GM21447 (cell line): Measurements from ENCODE around the gene PRKCG.

ENCODE experiments used
- ATAC-seq: cut with Tn5 transposase; IDR thresholded peaks from one replicate; pipeline ENCODE4 v1.9.1; 2021; ENCODE audit not compliant: unreplicated experiment

The PRKCG gene

DNA sequence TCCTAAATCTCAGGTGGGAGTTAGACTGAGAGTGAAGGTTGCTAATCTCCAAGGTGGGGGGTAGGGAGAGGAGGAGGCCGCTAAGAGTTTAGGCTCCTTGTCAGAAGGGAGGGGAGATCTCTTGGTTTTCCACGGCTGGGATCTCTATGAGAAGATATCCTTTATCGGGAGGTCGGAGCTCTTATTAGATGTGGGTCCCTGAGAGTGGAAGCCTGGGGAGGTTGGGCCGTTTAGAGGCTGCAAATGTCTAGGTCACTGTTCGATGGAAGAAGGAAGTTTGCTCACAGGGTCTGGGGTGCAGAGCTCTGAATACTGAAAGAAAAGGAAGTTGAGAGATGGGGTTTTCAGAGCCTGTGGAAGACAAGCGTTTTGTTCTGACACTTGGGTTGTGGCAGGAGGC lies 10.5 kb upstream of the PRKCG start:
- ATAC-seq, result no peak

DNA sequence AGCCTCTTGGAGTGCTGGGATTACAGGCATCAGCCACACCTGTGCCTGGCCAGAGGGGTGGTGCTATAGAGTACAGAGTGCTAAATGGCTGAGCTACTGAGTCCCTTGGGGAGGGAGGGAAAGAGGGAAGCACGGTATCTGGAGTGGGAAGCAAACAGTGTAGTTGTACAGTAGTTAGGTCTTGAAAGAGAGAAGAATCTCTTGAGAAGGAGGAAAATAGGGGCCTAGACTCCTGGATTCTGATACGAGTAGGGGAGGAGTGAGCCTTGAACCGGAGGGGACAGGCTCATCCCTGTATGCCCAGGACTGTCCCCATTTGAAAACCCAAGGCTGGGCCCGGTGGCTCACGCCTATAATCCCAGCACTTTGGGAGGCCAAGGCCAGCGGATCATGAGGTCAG lies 9.2 kb upstream of the PRKCG start:
- no peak for ATAC-seq

DNA sequence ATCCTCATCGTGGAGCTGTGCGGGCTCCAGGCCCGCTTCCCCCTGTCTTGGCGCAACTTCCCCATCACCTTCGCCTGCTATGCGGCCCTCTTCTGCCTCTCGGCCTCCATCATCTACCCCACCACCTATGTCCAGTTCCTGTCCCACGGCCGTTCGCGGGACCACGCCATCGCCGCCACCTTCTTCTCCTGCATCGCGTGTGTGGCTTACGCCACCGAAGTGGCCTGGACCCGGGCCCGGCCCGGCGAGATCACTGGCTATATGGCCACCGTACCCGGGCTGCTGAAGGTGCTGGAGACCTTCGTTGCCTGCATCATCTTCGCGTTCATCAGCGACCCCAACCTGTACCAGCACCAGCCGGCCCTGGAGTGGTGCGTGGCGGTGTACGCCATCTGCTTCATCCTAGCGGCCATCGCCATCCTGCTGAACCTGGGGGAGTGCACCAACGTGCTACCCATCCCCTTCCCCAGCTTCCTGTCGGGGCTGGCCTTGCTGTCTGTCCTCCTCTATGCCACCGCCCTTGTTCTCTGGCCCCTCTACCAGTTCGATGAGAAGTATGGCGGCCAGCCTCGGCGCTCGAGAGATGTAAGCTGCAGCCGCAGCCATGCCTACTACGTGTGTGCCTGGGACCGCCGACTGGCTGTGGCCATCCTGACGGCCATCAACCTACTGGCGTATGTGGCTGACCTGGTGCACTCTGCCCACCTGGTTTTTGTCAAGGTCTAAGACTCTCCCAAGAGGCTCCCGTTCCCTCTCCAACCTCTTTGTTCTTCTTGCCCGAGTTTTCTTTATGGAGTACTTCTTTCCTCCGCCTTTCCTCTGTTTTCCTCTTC lies 8.0 kb upstream of the PRKCG start:
- ATAC-seq, result no peak

DNA sequence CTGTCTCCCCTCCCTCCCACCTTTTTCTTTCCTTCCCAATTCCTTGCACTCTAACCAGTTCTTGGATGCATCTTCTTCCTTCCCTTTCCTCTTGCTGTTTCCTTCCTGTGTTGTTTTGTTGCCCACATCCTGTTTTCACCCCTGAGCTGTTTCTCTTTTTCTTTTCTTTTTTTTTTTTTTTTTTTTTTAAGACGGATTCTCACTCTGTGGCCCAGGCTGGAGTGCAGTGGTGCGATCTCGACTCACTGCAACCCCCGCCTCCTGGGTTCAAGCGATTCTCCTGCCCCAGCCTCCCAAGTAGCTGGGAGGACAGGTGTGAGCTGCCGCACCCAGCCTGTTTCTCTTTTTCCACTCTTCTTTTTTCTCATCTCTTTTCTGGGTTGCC lies 7.4 kb upstream of the PRKCG start:
- ATAC-seq, result no peak

- no peak for ATAC-seq
Observed at GRCh38 chr19:53875602-53876325, 6.2 kb upstream of the PRKCG start.

DNA sequence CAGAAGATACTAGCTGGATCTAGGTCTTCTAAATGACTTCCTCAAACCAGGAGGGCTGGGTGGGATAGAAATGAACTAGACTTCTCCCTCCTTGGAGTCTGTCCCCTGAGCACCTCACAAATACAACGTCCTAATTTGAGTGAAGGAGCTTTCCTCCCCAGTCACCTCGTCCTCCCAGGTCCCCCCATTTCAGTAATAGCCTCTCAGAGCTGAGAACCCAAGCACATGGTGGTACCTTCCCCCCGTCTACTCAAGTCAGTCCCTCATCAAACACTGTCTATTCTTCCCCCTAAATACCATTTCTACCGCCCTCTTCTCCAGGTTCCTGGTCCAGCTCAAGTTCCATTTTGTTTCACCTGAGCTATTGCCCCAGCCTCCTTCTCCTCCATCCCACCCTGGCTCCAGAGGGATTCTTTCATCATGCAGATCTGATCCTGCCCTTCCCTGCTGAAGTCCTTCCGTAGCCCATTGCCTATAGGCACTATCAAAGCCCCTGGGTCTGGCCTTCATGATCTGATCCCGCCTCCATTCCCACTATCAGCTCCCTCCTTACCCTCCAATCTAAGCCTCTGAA lies 5.3 kb upstream of the PRKCG start:
- no peak for ATAC-seq

GRCh38 chr19:53877361-53877766 lies 4.6 kb upstream of the PRKCG start:
- no peak for ATAC-seq

DNA sequence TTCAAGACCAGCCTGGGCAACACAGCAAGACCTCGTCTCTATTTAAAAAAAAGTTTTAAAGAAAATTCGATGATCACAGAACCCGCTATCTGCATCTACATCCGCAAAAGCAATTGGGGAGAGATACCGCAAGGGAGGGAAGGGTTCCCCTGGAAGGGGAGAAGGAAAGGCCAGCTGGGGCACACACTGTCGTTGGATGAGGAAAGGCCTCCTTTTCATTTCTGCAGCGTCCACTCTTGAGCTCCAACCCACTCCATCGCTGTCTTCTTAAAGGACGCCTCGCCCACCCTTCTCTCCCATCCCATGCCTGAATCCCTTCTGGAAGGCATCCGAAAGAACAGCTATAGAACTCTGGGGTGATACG lies 3.2 kb upstream of the PRKCG start:
- no peak for ATAC-seq

DNA sequence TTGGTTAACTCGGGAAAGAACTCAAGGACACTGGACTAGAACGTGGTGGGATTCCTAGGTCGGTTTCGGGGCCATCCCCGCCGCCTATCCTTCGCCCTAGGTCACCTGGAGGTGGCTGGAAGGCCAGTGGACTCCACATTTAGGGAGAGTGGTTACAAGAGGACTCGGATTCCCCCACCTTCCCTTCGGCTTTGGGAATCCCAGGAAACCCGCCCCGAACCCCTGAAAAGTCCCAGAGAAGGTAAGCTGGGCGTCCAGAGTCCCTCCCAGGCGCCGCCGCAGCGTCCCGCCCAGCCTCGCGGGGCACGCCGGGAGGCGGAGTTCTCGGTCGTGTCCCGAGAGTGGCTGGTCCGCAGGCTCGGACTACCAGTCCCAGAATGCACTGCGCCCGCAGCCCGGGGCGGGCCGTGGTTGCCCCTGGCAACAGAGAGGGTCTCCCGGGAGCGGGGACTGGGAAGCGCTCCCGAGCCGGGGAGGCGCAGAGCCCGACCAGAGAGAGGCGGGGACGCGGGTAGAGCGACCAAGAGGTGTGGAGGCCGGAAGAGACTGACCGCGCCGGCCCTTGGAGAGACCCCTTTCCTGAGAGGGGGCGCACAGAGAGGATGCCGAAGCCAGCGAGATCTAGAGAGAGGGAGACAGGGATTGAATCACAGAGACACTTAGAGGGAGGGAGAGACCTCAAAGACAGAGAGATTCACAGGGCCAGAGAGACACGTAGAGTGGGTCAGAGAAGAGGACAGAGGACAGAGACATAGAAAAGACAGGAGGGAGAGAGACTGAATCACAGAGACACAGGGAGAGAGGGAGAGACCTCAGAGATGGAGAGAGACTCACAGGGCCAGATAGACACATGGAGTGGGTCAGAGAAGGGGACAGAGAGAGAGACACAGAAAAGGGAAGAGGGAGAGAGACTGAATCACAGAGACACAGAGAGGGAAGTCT lies 2.6 kb upstream of the PRKCG start:
- ATAC-seq, result peak; percentile 56

GRCh38 chr19:53880711-53881481 lies 1.1 kb upstream of the PRKCG start:
- ATAC-seq, result no peak

DNA sequence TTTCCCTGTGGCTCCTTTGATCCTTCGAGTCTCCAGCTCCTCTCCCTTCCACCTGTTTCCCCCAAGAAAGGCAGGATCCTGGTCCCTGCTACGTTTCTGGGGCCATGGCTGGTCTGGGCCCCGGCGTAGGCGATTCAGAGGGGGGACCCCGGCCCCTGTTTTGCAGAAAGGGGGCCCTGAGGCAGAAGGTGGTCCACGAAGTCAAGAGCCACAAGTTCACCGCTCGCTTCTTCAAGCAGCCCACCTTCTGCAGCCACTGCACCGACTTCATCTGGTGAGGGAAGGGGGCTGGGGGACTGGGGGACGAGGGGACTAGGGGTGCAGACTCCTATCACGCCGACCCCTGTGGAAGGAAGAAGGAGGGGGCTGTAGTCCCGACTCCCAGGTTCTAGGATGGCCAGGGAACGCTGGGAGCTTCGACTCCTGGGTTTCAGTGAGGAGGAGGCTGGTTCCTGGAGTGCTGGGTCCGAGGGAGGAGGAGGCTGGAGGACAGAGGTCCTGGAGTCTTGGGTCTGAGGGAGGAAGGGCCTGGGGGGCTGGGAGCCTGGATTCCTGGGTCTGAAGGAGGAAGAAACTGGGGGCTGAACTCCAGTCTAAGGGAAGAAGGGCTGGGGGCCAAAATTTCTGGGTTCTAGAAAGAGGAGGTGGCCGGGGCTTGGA lies 524 bp downstream of the PRKCG start:
- ATAC-seq, result no peak

GRCh38 chr19:53883231-53883661 lies 1.2 kb downstream of the PRKCG start:
- ATAC-seq, result no peak

GRCh38 chr19:53883741-53884140 lies 1.7 kb downstream of the PRKCG start:
- ATAC-seq, result no peak

- ATAC-seq, result no peak
Observed at GRCh38 chr19:53884256-53884655, 2.3 kb downstream of the PRKCG start.

- no peak for ATAC-seq
Observed at GRCh38 chr19:53885036-53885435, 3.0 kb downstream of the PRKCG start.

DNA sequence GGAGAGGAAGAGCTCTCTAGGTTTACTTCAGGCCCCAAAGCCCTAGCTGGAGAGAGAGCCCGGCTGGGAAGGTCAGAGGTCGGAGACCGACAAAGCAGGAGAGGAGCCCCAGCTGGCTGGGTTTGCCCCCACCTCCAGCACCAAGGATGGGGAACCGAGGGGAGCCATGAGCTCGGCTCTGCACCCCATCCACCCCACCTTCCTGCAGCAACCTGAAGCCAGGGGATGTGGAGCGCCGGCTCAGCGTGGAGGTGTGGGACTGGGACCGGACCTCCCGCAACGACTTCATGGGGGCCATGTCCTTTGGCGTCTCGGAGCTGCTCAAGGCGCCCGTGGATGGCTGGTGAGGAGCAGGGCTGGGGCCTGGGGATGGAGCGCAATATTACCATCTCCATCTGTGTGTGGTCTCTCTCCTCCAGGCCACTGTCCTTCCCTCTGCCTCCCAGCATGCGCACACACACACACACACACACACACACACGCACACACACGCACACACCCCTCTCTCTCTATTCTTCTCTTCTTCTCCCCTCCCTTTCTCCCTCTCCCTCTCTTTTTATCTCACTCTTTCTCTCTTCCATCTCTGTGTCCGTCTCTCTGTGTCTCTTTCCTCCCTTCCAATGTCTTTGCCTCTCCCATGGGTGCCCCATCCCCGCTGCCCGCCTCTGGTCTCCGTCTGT lies 10.4 kb downstream of the PRKCG start:
- ATAC-seq, result no peak

DNA sequence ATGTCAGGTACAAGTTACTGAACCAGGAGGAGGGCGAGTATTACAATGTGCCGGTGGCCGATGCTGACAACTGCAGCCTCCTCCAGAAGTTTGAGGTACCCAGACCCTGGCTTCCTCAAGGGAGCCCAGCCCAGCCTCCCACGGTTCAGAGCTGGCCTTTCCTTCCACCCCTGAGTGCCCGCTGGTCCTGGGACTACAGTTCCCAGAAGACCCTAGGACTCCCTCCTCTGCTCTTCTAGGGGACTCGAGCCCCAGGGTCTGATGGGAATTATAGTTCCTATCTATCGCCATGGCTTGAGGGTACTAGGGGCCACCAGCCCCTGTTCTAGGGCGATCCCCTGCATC lies 11.0 kb downstream of the PRKCG start:
- no peak for ATAC-seq

DNA sequence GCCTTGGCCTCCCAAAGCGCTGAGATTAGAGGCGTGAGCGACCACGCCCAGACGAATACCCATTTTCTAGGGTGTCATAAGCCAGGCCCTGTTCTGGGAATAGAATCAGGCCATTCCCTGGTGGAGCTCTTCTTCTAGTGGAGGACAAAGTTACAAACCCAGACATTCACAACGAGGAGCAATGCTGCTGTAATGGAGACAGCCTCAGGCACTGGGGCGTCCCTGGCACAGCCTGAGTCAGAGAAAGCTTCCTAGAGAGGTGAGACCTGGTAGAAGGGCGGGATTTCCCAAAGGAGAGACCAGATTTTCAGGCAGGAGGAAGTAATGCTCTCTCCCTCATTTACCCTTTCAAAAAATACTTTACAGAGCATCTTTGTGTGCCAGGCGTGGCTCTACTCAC lies 12.7 kb downstream of the PRKCG start:
- ATAC-seq, result no peak

DNA sequence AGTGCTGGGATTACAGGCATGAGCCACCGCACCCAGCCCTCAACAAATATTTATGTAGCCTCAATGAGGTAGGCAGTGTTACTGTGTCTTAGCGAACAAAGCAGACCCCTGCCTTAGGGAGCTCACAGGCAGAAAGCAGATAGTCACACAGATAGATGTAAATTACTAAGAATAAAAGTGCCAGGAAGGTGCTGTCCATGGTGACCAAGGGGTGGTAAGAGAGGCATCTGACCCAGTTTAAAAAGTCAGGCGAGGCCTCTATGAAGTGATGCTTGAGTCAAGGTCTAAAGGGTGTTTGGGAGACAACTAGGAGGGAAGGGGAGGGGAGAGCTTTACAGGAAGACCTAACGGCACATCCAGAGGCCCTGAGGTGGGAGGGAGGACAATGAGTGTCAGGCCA lies 14.7 kb downstream of the PRKCG start:
- no peak for ATAC-seq
